ENCODE results near the gene HIGD1B.

Gene HIGD1B

DNA sequence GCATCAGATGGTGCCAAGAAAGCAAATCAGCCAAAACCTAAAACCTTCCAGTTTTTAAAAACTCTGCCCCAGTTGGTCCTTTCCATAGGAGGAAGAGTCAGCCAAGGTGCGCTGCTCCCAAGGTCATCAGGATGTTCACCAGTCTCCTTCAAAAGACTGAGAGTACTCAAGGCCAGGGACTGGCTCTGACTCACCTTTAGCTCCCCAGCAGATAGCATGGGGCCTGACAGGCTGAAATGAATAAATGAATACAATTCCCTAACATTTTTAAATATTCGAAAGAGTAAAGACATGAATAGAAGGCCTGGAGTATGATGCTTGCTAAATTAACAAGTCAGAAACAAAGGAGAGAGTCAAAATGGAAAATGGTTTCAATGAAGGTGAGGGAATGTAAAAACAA, 32.4 kb downstream of the HIGD1B start:
- DNase-seq = no peak

DNA sequence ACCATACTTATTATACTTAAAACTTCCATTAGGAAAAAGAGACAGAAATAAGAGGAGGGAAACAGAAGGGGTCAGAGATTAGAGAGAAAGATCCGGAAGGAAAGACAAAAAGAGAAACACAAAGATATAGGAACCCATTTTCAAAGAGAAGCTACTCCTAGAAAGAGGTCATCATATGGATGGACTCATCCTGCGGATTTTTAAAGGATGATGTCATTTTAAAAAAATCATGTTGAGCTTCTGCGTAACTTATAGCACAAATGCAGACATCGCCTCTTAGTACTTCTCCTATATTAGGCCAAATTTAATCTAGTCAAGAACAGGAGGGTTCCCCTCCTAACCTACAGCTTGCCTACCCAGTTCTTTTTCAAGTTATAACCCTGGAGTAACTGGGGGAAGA, 33.5 kb downstream of the HIGD1B start:
- no peak for DNase-seq

- DNase-seq = no peak
These were observed 37.3 kb downstream of the HIGD1B start for GRCh38 chr17:44884941-44885340.

GRCh38 chr17:44887016-44887415, 39.3 kb downstream of the HIGD1B start:
- no peak for DNase-seq

GRCh38 chr17:44887971-44888954, 40.6 kb downstream of the HIGD1B start:
- DNase-seq = no peak

GRCh38 chr17:44889003-44889402, 41.3 kb downstream of the HIGD1B start:
- DNase-seq = no peak

GRCh38 chr17:44892250-44892649, 44.6 kb downstream of the HIGD1B start:
- DNase-seq = no peak

- no peak for DNase-seq
These were observed 47.0 kb downstream of the HIGD1B start for GRCh38 chr17:44894642-44895041.

- DNase-seq = peak; percentile 36
These were observed 51.0 kb downstream of the HIGD1B start for GRCh38 chr17:44898768-44899073.

- DNase-seq = peak; percentile 86
These were observed 51.5 kb downstream of the HIGD1B start, which contains the start of gene EFTUD2 for GRCh38 chr17:44899074-44899782. Gene EFTUD2 (minus strand): TSS chr17:44899445. CDS start chr17:44894521, 4,924 bp downstream.

All from fibroblast of skin of back (primary cell).